DMS53 treated with DMSO at 0.1 percent for 48 hours (cell line): ENCODE measurements around the gene ZNF358.
A peak's percentile ranks its signal among the peaks of the same experiment; 100 is the strongest.

Experiments
- DNase-seq: peaks from one replicate; lab custom pipeline; 2025; ENCODE audit not compliant: unreplicated experiment; lab: John Stamatoyannopoulos, UW

ZNF358 gene

GRCh38 chr19:7519361-7520130 lies 3.6 kb downstream of the ZNF358 start:
- DNase-seq: no peak

DNA sequence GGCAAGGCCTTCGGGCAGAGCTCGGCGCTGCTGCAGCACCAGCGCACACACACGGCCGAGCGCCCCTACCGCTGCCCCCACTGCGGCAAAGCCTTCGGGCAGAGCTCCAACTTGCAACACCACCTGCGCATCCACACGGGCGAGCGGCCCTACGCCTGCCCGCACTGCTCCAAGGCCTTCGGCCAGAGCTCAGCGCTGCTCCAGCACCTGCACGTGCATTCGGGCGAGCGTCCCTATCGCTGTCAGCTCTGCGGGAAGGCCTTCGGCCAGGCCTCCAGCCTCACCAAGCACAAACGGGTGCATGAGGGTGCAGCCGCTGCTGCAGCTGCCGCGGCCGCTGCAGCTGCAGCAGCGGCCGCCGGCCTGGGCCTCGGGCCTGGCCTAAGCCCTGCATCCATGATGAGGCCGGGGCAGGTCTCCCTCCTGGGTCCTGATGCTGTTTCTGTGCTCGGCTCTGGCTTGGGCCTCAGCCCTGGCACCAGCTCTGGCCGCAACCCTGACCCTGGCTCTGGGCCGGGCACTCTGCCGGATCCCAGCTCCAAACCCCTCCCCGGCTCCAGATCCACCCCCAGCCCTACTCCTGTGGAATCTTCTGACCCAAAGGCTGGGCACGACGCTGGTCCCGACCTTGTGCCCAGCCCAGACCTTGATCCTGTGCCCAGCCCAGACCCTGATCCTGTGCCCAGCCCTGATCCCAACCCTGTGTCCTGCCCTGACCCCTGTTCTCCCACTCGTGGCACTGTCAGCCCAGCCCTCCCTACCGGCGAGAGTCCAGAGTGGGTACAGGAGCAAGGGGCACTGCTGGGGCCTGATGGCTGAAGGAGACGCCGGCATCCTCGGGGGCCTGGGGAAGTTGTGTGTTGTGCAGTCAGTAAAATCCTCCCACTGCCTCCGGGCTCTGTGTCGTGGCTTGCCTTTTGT lies 4.5 kb downstream of the ZNF358 start:
- no peak for DNase-seq

- no peak for DNase-seq
These were observed 5.7 kb downstream of the ZNF358 start for GRCh38 chr19:7521551-7522071.

GRCh38 chr19:7522072-7522922 lies 6.4 kb downstream of the ZNF358 start, which contains the start of gene MCOLN1:
MCOLN1 (plus strand) TSS chr19:7522624; CDS start chr19:7522751, 127 bp downstream.
- peak; percentile 85 for DNase-seq

- DNase-seq: no peak
These were observed 7.2 kb downstream of the ZNF358 start for GRCh38 chr19:7522923-7523667.

DNA sequence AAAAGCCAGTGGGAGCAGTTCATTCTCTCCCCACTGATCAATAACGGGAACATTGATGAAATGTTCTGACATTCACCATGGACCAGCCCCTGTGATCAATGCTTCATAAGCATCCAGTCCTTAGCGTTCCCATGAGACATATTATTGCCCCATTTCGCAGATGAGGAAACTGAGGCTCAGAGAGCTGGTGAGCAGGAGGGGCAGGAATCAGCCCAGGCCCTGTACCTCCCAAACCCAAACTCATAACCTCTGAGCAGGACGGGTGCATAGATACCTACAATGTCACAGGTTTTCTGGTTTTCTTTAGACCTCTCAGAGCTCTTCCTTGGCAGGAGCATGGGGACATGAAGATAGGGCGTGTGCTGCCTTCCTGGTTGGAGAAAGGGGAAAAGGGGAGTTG lies 8.6 kb downstream of the ZNF358 start:
- DNase-seq: no peak

DNA sequence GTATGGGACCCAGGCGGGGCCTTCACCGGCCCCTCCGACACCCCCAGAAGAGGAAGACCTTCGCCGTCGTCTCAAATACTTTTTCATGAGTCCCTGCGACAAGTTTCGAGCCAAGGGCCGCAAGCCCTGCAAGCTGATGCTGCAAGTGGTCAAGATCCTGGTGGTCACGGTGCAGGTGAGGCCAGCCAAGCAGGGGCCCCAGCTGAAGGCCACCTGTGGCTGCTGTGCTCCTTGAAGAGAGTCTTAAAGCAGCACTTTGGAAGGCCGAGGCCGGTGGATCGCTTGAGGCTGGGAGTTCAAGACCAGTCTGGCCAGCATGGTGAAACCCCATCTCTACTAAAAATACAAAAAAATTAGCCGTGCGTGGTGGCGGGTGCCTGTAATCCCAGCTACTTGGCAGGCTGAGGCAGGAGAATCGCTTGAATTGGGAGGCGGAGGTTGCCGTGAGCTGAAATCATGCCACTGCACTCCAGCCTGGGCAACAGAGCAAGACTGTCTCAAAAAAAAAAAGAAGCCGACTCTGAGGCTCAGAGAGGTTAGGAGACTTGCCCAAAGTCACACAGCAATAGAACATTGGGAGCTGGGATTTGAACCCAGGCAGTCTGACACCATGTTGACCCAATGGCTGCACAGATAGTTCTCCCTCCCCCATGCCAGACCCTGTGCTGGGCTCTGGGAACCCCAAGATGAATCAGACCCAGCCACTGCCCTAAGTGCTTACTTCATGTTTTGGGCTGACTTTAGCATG lies 9.3 kb downstream of the ZNF358 start:
- no peak for DNase-seq

DNA sequence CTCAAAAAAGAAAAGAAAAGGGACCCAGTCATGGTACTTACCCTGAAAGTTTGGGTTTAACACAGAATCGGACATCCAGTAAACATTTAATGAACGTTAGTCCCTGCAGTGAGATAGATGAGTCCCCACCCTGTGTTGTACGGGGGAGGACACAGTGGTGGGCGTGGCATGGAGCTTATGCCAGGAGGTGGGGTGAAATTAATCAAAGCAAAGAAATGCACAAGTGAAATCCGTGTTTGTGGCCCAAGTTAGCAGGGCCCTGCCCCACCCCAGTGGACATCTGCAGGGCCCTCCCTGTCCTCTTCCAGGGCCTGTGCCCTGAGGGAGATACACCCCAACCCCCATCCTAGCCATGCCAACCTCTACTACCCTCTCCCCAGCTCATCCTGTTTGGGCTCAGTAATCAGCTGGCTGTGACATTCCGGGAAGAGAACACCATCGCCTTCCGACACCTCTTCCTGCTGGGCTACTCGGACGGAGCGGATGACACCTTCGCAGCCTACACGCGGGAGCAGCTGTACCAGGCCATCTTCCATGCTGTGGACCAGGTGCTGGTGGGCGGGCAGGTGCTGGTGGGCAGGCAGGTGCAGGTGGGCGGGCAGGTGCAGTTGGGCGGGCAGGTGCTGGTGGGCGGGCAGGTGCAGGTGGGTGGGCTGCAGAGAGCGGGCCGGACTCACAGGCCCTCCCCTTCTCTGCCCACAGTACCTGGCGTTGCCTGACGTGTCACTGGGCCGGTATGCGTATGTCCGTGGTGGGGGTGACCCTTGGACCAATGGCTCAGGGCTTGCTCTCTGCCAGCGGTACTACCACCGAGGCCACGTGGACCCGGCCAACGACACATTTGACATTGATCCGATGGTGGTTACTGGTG lies 10.4 kb downstream of the ZNF358 start:
- DNase-seq: no peak

- DNase-seq: no peak
These were observed 11.8 kb downstream of the ZNF358 start for GRCh38 chr19:7527516-7528191.

GRCh38 chr19:7528192-7528519 lies 12.3 kb downstream of the ZNF358 start:
- DNase-seq: no peak

DNA sequence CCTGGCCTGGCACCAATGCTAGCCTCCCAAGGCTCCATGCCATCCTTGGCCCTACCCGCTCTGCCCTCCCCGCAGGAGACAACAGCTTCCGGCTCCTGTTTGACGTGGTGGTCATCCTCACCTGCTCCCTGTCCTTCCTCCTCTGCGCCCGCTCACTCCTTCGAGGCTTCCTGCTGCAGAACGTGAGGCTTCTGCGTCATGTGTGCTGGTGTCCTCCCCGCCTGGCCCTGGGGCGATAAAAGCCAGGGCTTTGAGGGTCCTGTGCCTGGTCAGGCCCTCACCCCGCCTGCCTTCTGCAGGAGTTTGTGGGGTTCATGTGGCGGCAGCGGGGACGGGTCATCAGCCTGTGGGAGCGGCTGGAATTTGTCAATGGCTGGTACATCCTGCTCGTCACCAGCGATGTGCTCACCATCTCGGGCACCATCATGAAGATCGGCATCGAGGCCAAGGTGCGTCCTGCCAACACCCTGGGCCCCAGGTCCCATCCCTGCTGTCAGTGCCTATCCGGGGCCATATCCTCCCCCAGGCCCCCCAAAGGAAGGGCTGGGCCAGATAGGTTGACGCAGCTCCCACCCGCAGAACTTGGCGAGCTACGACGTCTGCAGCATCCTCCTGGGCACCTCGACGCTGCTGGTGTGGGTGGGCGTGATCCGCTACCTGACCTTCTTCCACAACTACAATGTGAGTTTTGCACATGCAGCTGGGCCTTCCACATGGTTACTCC lies 12.8 kb downstream of the ZNF358 start:
- no peak for DNase-seq

GRCh38 chr19:7529246-7529600 lies 13.3 kb downstream of the ZNF358 start:
- DNase-seq: no peak

DNA sequence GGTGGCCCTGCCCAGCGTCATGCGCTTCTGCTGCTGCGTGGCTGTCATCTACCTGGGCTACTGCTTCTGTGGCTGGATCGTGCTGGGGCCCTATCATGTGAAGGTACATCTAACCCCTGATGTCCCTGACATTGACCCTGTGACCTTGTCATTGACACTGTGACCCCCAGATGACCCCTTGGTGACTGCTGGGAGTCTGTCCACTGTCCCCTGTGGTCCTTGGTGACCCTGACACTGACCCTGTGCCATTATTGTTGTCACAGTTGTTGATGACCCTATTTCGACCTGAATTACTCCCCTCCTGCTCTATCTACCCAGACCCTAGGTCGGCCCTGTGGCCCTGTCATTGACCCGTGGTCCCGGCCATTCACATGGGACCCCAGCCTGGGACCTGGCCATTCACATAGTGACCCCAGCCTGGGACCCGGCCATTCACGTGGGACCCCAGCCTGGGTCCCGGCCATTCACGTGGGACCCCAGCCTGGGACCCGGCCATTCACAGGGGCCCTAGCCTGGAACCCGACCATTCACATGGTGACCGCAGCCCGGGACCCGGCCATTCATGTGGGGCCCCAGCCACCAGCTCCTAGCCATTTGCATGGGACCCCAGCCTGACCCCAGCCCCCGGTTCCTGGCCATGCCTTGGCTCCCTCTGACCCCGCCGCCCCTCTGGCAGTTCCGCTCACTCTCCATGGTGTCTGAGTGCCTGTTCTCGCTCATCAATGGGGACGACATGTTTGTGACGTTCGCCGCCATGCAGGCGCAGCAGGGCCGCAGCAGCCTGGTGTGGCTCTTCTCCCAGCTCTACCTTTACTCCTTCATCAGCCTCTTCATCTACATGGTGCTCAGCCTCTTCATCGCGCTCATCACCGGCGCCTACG lies 13.9 kb downstream of the ZNF358 start:
- DNase-seq: no peak

DNA sequence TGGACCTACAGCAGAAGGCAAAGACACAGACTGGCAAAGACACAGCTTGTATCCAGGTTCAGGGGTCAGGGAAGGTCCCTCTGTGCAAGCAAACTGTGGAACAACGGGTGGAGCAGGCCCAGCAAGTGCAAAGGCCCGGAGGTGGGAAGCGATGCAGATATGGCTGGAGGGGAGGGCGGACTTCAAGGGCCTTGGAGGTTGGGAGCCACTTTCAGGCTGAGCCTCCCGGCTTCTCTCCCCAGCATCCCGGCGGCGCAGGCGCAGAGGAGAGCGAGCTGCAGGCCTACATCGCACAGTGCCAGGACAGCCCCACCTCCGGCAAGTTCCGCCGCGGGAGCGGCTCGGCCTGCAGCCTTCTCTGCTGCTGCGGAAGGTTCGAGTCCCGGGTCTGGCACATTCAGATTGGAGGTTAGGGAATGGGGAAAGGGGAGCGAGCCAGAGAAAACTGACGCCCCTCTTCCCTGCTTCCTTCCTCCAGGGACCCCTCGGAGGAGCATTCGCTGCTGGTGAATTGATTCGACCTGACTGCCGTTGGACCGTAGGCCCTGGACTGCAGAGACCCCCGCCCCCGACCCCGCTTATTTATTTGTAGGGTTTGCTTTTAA lies 17.5 kb downstream of the ZNF358 start:
- no peak for DNase-seq

- DNase-seq: peak; percentile 37
These were observed 18.1 kb downstream of the ZNF358 start for GRCh38 chr19:7533925-7534480.

DNA sequence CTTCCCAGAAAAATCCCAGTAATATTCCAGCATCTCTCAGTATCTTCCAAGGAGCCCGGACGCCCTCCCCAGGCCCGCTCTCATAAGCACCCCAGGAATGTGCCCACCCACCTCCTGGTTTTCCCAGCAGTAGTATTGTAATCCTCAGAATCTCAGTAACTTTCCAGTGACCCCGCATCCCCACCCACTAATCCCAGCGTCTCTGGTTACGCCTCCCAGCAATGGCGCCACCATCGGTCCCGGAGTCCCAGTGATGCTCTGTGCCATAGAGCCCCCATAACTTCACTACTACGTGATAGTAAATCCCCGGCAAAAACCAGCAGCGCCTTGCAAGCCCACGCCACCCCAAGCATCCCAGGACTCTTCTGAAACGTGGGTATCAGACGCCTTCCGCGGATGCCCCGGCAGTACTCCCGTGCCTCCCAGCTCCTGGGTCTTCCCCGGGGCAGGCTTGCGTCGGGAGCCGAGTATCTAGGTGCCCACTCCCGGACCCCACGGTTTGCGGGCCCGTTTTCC lies 18.7 kb downstream of the ZNF358 start:
- no peak for DNase-seq
